Right ventricle myocardium superior (tissue), 1 donor: ENCODE results near the gene NDNF. TPM values are rescaled to one million over a fixed set of nuclear protein-coding genes. Genes with fewer than 3 reads are reported as not detected.

Experiments used
- ATAC-seq: fragments of 200-7000 bp; cut with Tn5 transposase; one replicate; pipeline ENCODE4 v1.9.1; 2020; ENCODE audit warnings: mild to moderate bottlenecking; ENCODE audit not compliant: poor library complexity
- DNase-seq: peaks from one replicate; pipeline ENCODE4 v3.0.0-alpha.2; 2020
- intact Hi-C: fragments of 100-400 bp; cut with DNase I; formaldehyde crosslinking; loops from one replicate; pipeline ENCODE4 v1.11.2; 2022
- total RNA-seq: library from RNA; stranded (reverse); fragmentation: NEBNext Ultra II Directional; extraction: Animal tissue kit (Norgen Biotek cat#: 25700); gene quantifications from one replicate; pipeline ENCODE4 v1.2.1, GENCODE V29; 2021
- donor health status: DM: no; HTN: yes; CAD: no; lungs with severe emphysema.

NDNF gene
- total RNA-seq, 1 donor from 2014 or later: 8.1 TPM

- intact Hi-C loops: no loop called here
- DNase-seq: no peak
- peak; percentile 39 for ATAC-seq
Measured at GRCh38 chr4:121034017-121034416, 38.3 kb downstream of the NDNF start.

- no peak for ATAC-seq
- intact Hi-C loops: no loop called here
- no peak for DNase-seq
Measured at GRCh38 chr4:121030711-121031110, 41.6 kb downstream of the NDNF start.

GRCh38 chr4:121030131-121030530 is 42.2 kb downstream of the NDNF start:
- no peak for ATAC-seq
- no peak for DNase-seq
- intact Hi-C loops: no loop called here

GRCh38 chr4:121026034-121026433 is 46.3 kb downstream of the NDNF start:
- no peak for ATAC-seq
- DNase-seq: no peak
- intact Hi-C loops: no loop called here

GRCh38 chr4:121025540-121025939 is 46.8 kb downstream of the NDNF start:
- intact Hi-C loops: no loop called here
- DNase-seq (no peak), ATAC-seq (no peak)

- no peak for DNase-seq
- intact Hi-C loops: no loop called here
- ATAC-seq: no peak
Measured at GRCh38 chr4:121018543-121018942, 53.8 kb downstream of the NDNF start.

- intact Hi-C loops: no loop called here
- DNase-seq (no peak), ATAC-seq (no peak)
Measured at GRCh38 chr4:121016611-121017010, 55.7 kb downstream of the NDNF start.

GRCh38 chr4:121015421-121015820 is 56.9 kb downstream of the NDNF start:
- no peak for DNase-seq
- no peak for ATAC-seq
- intact Hi-C loops: no loop called here

GRCh38 chr4:121014544-121014943 is 57.8 kb downstream of the NDNF start:
- no peak for ATAC-seq
- DNase-seq: no peak
- intact Hi-C loops: no loop called here

- ATAC-seq (no peak), DNase-seq (no peak)
- intact Hi-C loops: no loop called here
Measured at GRCh38 chr4:121011780-121012340, 60.5 kb downstream of the NDNF start.

- ATAC-seq: no peak
- DNase-seq: no peak
- intact Hi-C loops: no loop called here
Measured at GRCh38 chr4:121011138-121011537, 61.2 kb downstream of the NDNF start.

GRCh38 chr4:121009578-121010478 is 62.5 kb downstream of the NDNF start:
- DNase-seq (no peak), ATAC-seq (no peak)
- intact Hi-C loops: no loop called here

GRCh38 chr4:121007660-121008059 is 64.7 kb downstream of the NDNF start:
- no peak for ATAC-seq

GRCh38 chr4:121003863-121004262 is 68.5 kb downstream of the NDNF start:
- DNase-seq: no peak
- intact Hi-C loops: no loop called here
- ATAC-seq: no peak

More at GRCh38 chr4:121007660-121008059, 64.7 kb downstream of the NDNF start:
- DNase-seq: no peak
- intact Hi-C loops: no loop called here

- ATAC-seq: no peak
- intact Hi-C loops: no loop called here
- DNase-seq: no peak
Measured at GRCh38 chr4:120995266-120996010, 76.9 kb downstream of the NDNF start.

GRCh38 chr4:120994521-120994920 is 77.8 kb downstream of the NDNF start:
- intact Hi-C loops: no loop called here
- DNase-seq (no peak), ATAC-seq (no peak)

GRCh38 chr4:120991885-120992284 is 80.5 kb downstream of the NDNF start:
- DNase-seq (no peak), ATAC-seq (no peak)
- intact Hi-C loops: no loop called here

GRCh38 chr4:120990246-120990645 is 82.1 kb downstream of the NDNF start:
- DNase-seq (no peak), ATAC-seq (no peak)
- intact Hi-C loops: no loop called here
